Endothelial cell of umbilical vein (primary cell): ENCODE results near the gene KIFC1. TPM values are rescaled to one million over a fixed set of nuclear protein-coding genes. Genes with fewer than 3 reads are reported as not detected.

Experiments used
- BruUV-seq: library from RNA; stranded (reverse); fragments of 400-500 nt; replicated peaks from 2 replicates; lab custom pipeline; 2021; lab: Mats Ljungman, UMichigan
- CTCF ChIA-PET: fragments of 300-600, 350-600 bp; sonication (Branson Sonifier 250); formaldehyde crosslinking; loops from one replicate; lab custom pipeline; 2021; ENCODE audit warnings: antibody characterized with exemption, inconsistent platforms; lab: Charles Lee
- POLR2A ChIA-PET: fragments of 300-600, 350-600 bp; sonication (Branson Sonifier 250); formaldehyde crosslinking; loops from one replicate; lab custom pipeline; 2021; ENCODE audit warnings: antibody characterized with exemption, inconsistent platforms; lab: Charles Lee
- DNase-seq: peaks from one replicate; pipeline ENCODE4 v3.0.0-alpha.2; 2011; ENCODE audit warnings: low read depth, low spot score
- FAIRE-seq: peaks from 2 replicates; lab custom pipeline; 2011; peaks lifted over from hg19 to GRCh38; lab: Jason Lieb, UNC
- H2AFZ ChIP-seq: 2 replicates; pipeline ENCODE4 v1.6.0; 2012; ENCODE audit warnings: low read depth, low read length, control low read depth, inconsistent platforms
- H3K27ac ChIP-seq: 2 replicates; pipeline ENCODE4 v1.5.1; 2011; ENCODE audit warnings: low read depth, mild to moderate bottlenecking, control low read depth, low read length, moderate library complexity; ENCODE audit not compliant: insufficient read depth
- H3K27me3 ChIP-seq, 2 experiments: 2 replicates each; pipeline versions ENCODE4 v1.6.0 to v1.6.1; 2011; ENCODE audit warnings: low read length in 2 of 2, mixed read lengths in 1 of 2; ENCODE audit not compliant: control insufficient read depth in 2 of 2, insufficient read depth in 2 of 2
- H3K36me3 ChIP-seq, 2 experiments: 2 replicates in 1 of 2; 3 replicates in 1 of 2; pipeline ENCODE4 v1.5.1; 2011; ENCODE audit warnings: low read length in 2 of 2, mild to moderate bottlenecking in 1 of 2, moderate library complexity in 1 of 2; ENCODE audit not compliant: control insufficient read depth in 2 of 2, insufficient read depth in 2 of 2; ENCODE audit errors: extremely low read depth in 1 of 2
- H3K4me1 ChIP-seq: 3 replicates; pipeline ENCODE4 v1.5.1; 2011; ENCODE audit warnings: mild to moderate bottlenecking, low read length; ENCODE audit not compliant: control insufficient read depth, insufficient read depth; ENCODE audit errors: extremely low read depth
- H3K4me2 ChIP-seq: 2 replicates; pipeline ENCODE4 v1.6.1; 2011; ENCODE audit warnings: low read length, control low read depth, mixed read lengths; ENCODE audit not compliant: insufficient read depth
- H3K4me3 ChIP-seq, 3 experiments: fragments of 200-600 bp in 1 of 3; sonication (generic), shearing (Covaris generic) in 1 of 3; replicated peaks in 1 of 3; 2 replicates each; pipeline ENCODE4 v1.5.1; 2011 to 2016; ENCODE audit warnings: control low read depth in 3 of 3, low read length in 3 of 3, mild to moderate bottlenecking in 2 of 3, inconsistent platforms in 1 of 3, low read depth in 1 of 3, moderate library complexity in 1 of 3; ENCODE audit not compliant: insufficient read depth in 1 of 3
- H3K79me2 ChIP-seq: 2 replicates; pipeline ENCODE4 v1.6.0; 2012; ENCODE audit warnings: low read length, inconsistent platforms; ENCODE audit not compliant: control insufficient read depth, insufficient read depth
- H3K9ac ChIP-seq: replicated peaks from 2 replicates; pipeline ENCODE3; 2011; ENCODE audit warnings: low read length, control low read depth; ENCODE audit not compliant: insufficient read depth; ENCODE audit errors: extremely low read depth
- H3K9me1 ChIP-seq: replicated peaks from 3 replicates; pipeline ENCODE4 v1.6.0; 2011; ENCODE audit warnings: mild to moderate bottlenecking, low read length; ENCODE audit not compliant: control insufficient read depth, insufficient read depth; ENCODE audit errors: extremely low read depth
- H3K9me3 ChIP-seq: replicated peaks from 2 replicates; pipeline ENCODE4 v1.5.1; 2012; ENCODE audit warnings: low read length, inconsistent platforms; ENCODE audit not compliant: control insufficient read depth, insufficient read depth
- H4K20me1 ChIP-seq: replicated peaks from 2 replicates; pipeline ENCODE3; 2011; ENCODE audit warnings: mild to moderate bottlenecking, low read length; ENCODE audit not compliant: control insufficient read depth, insufficient read depth; ENCODE audit errors: extremely low read depth
- EZH2 ChIP-seq: IDR thresholded peaks from 2 replicates; pipeline ENCODE4 v1.6.1; 2012; ENCODE audit warnings: borderline replicate concordance, low read depth, mild to moderate bottlenecking, moderate library complexity, low read length, inconsistent platforms; ENCODE audit not compliant: severe bottlenecking
- FOS ChIP-seq: IDR thresholded peaks from 2 replicates; pipeline ENCODE4 v1.6.1; 2011; ENCODE audit warnings: mild to moderate bottlenecking, low read length, moderate library complexity, borderline replicate concordance; ENCODE audit not compliant: insufficient read depth
- GATA2 ChIP-seq: IDR thresholded peaks from 2 replicates; pipeline ENCODE4 v1.7.0; 2011; ENCODE audit warnings: low read depth, mild to moderate bottlenecking, moderate library complexity, mixed read lengths, low read length; ENCODE audit not compliant: insufficient read length, insufficient read depth
- JUN ChIP-seq: IDR thresholded peaks from 2 replicates; pipeline ENCODE4 v1.6.1; 2011; ENCODE audit warnings: borderline replicate concordance, low read depth; ENCODE audit not compliant: insufficient read length, insufficient read depth
- MYC ChIP-seq: IDR thresholded peaks from one replicate; pipeline ENCODE4 v1.6.1; 2011; ENCODE audit warnings: mild to moderate bottlenecking, low read depth, low read length
- POLR2A ChIP-seq: IDR thresholded peaks from 2 replicates; pipeline ENCODE4 v1.6.1; 2012; ENCODE audit warnings: low read depth, mild to moderate bottlenecking, control low read depth, low read length
- POLR2AphosphoS5 ChIP-seq: IDR thresholded peaks from 2 replicates; pipeline ENCODE4 v1.6.1; 2012; ENCODE audit warnings: low read depth, mild to moderate bottlenecking, control low read depth, low read length, moderate library complexity; ENCODE audit not compliant: insufficient read depth
- dilution Hi-C: fragments of 300-500 bp; cut with MboI; formaldehyde crosslinking; loops from one replicate; pipeline ENCODE4 v1.15.0; 2019; ENCODE audit warnings: low sequenced_read_pairs; ENCODE audit not compliant: extremely low pct_ligation_motif_present
- intact Hi-C: fragments of 100-400 bp; cut with micrococcal nuclease; formaldehyde crosslinking; loops from one replicate; pipeline ENCODE4 v1.10.0; 2022
- polyA plus RNA-seq, 4 experiments: library from polyadenylated mRNA; depleted of rRNA in 3 of 4; stranded (reverse) in 3 of 4; unstranded in 1 of 4; fragments of >200 nt; gene quantifications; 2 replicates each; pipeline versions ENCODE4 v1.2.1 to v1.2.3, GENCODE V29; 2011 to 2012; ENCODE audit warnings: missing spikeins in 1 of 4
- total RNA-seq: library from RNA; stranded (reverse); gene quantifications from 2 replicates; pipeline ENCODE4 v1.2.3, GENCODE V29; 2021
- TF ChIP-seq, protein P1 (sequence below), 2 donors: IDR thresholded peaks; 1 replicate in 1 of 2; 2 replicates in 1 of 2; pipeline ENCODE4 v1.5.1; 2011; ENCODE audit warnings: low read length in 2 of 2, mild to moderate bottlenecking in 2 of 2, moderate library complexity in 2 of 2, control low read depth in 1 of 2, inconsistent platforms in 1 of 2, low read depth in 1 of 2; ENCODE audit not compliant: insufficient read depth in 1 of 2; ENCODE audit errors: extremely low read depth in 1 of 2
- TF ChIP-seq, protein P2 (sequence below): IDR thresholded peaks from 2 replicates; pipeline ENCODE4 v1.6.1; 2011; ENCODE audit not compliant: insufficient read depth, insufficient read length

KIFC1 gene
- total and polyA plus RNA-seq, 2 donors (not counting 3 experiments of a cell fraction or from before 2014, with no cell fraction given): 39.3 to 63.4 TPM

DNA sequence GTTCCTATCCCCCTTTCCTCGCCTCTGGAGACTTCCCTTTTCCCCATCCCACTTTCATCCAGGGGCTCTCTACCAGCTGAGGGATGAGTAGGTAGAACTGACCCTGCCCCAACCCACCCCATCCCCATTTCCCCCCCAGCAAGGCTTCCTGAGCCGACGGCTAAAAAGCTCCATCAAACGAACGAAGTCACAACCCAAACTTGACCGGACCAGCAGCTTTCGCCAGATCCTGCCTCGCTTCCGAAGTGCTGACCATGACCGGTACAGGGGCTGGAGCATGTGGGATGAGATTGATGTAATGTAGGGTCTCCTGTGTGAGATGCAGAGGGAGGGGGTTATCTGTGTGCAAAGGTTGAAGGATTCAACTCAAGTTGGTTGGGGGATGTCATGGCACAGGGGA is 40.9 kb downstream of the KIFC1 start:
- no peak for FAIRE-seq
- ChIA-PET CTCF (no interaction called here), POLR2A (no interaction called here)
- dilution Hi-C loops: no loop called here
- Histone ChIP-seq H3K27ac (no peak overlapping the region), H3K79me2 (no peaks in the 10 kb centered on the region), H3K27me3 (no peaks in the 10 kb centered on the region), H3K4me1 (peaks cover 20% of the 10 kb centered on the region), H3K9me3 (no peaks in the 10 kb centered on the region), H3K4me2 (no peak overlapping the region), H3K9ac (no peak overlapping the region), H3K36me3 (peaks cover 3 to 8% of the 10 kb centered on the region in 2 experiments), H3K9me1 (no peaks in the 10 kb centered on the region), H3K4me3 (no peak overlapping the region), H2AFZ (no peak overlapping the region), H4K20me1 (no peaks in the 10 kb centered on the region)
- TF ChIP-seq EZH2: no peak
- no peak for TF ChIP-seq POLR2A
- TF ChIP-seq POLR2AphosphoS5: no peak
- TF ChIP-seq, protein P1, sequence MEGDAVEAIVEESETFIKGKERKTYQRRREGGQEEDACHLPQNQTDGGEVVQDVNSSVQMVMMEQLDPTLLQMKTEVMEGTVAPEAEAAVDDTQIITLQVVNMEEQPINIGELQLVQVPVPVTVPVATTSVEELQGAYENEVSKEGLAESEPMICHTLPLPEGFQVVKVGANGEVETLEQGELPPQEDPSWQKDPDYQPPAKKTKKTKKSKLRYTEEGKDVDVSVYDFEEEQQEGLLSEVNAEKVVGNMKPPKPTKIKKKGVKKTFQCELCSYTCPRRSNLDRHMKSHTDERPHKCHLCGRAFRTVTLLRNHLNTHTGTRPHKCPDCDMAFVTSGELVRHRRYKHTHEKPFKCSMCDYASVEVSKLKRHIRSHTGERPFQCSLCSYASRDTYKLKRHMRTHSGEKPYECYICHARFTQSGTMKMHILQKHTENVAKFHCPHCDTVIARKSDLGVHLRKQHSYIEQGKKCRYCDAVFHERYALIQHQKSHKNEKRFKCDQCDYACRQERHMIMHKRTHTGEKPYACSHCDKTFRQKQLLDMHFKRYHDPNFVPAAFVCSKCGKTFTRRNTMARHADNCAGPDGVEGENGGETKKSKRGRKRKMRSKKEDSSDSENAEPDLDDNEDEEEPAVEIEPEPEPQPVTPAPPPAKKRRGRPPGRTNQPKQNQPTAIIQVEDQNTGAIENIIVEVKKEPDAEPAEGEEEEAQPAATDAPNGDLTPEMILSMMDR (IDR thresholded peaks at IDR 0.05; ENCODE audit: extremely low read depth in 1 of 2, insufficient read depth in 1 of 2, low read depth in 1 of 2, low read length in 2 of 2): no peak
- intact Hi-C loops: no loop called here
- no TSS peak for BruUV-seq
- DNase-seq: no peak

DNA sequence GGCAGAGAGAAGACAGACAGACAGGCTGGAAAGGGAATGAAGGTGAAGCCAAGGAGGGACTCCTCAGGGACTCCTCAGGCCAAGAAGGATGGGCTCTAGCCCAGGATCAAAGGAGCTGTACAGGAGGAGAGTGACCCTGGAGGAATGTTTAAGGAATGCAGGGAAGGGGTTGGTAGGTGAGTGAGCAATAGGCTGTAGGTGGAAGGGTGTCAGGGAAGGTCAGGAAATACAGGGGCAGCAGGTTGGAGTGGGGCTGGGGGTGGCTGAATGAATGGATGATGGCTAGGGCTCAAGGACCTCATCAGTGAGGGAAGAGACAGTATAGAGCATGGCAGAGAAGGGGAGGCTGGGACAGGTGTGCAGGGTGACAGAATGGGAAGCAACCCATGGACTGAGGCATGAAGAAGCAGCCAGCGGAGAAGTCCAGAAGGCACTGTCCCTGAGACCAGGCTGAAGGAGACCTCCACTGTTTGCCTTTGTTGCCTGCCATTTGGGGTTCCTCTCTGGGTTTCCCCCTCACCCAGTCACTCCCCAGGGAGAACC is 41.4 kb downstream of the KIFC1 start:
- intact Hi-C loops (no loop called here), dilution Hi-C loops (no loop called here)
- no TSS peak for BruUV-seq
- Histone ChIP-seq H3K27ac (no peak overlapping the region), H3K9me1 (no peaks in the 10 kb centered on the region), H3K79me2 (no peaks in the 10 kb centered on the region), H3K4me2 (no peak overlapping the region), H3K9me3 (no peaks in the 10 kb centered on the region), H3K27me3 (no peaks in the 10 kb centered on the region), H3K9ac (no peak overlapping the region), H2AFZ (no peak overlapping the region), H3K4me1 (peaks cover 20% of the 10 kb centered on the region), H3K4me3 (no peak overlapping the region), H4K20me1 (no peaks in the 10 kb centered on the region), H3K36me3 (peaks cover 3 to 9% of the 10 kb centered on the region in 2 experiments)
- POLR2A ChIA-PET: no interaction called here
- TF ChIP-seq POLR2A (no peak), GATA2 (no peak), MYC (no peak), FOS (no peak), JUN (no peak), POLR2AphosphoS5 (no peak), EZH2 (no peak)
- TF ChIP-seq, protein P1 (IDR thresholded peaks at IDR 0.05; ENCODE audit: extremely low read depth in 1 of 2, insufficient read depth in 1 of 2, low read depth in 1 of 2, low read length in 2 of 2): no peak
- TF ChIP-seq, protein P2, sequence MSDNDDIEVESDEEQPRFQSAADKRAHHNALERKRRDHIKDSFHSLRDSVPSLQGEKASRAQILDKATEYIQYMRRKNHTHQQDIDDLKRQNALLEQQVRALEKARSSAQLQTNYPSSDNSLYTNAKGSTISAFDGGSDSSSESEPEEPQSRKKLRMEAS: no peak
- CTCF ChIA-PET: no interaction called here
- FAIRE-seq (no peak), DNase-seq (no peak)
